Esophagus squamous epithelium (tissue), 4 donors: ENCODE data around the gene PHF2.

ENCODE experiments used
- CTCF ChIP-seq, 6 experiments: fragments of 450-650 bp in 4 of 6; fragments of 200-600 bp in 2 of 6; sonication (generic) in 2 of 6; IDR thresholded peaks; one replicate each; pipeline ENCODE4 v1.5.1; 2016 to 2019; ENCODE audit warnings: antibody characterized with exemption in 6 of 6, mild to moderate bottlenecking in 4 of 6, moderate library complexity in 4 of 6
- POLR2A ChIP-seq, 4 donors: fragments of 450-650 bp; IDR thresholded peaks; one replicate each; pipeline ENCODE4 v1.6.1; 2017; ENCODE audit warnings: antibody characterized with exemption in 4 of 4, mild to moderate bottlenecking in 4 of 4, moderate library complexity in 3 of 4

- TF ChIP-seq CTCF (IDR thresholded peaks at IDR 0.05) (no peak), POLR2A (IDR thresholded peaks at IDR 0.05) (no peak)
These were observed 48.6 kb downstream of the PHF2 start for GRCh38 chr9:93624977-93625376.
